DOHH2 (cell line): ENCODE results near the gene SHROOM3.
A peak's percentile ranks its signal among the peaks of the same experiment; 100 is the strongest.

ENCODE experiments used
- H3F3A ChIP-seq: fragments of 200-600 bp; sonication (generic), shearing (Covaris generic); 2 replicates; pipeline ENCODE4 v1.6.0; 2016; ENCODE audit warnings: antibody characterized with exemption, mild to moderate bottlenecking; ENCODE audit not compliant: control insufficient read depth, insufficient read depth
- H3K27ac ChIP-seq: fragments of 200-600 bp; sonication (generic); 2 replicates; pipeline ENCODE4 v1.5.1; 2014; ENCODE audit warnings: low read depth, mild to moderate bottlenecking, low read length, moderate library complexity
- H3K27me3 ChIP-seq: fragments of 200-600 bp; sonication (generic); 2 replicates; pipeline ENCODE4 v1.6.1; 2014; ENCODE audit warnings: mild to moderate bottlenecking, low read length, mixed read lengths; ENCODE audit not compliant: control insufficient read depth
- H3K36me3 ChIP-seq: fragments of 200-600 bp; sonication (generic); 2 replicates; pipeline ENCODE4 v1.6.1; 2014; ENCODE audit warnings: mild to moderate bottlenecking, low read length, moderate library complexity, mixed read lengths; ENCODE audit not compliant: control insufficient read depth
- H3K4me1 ChIP-seq: fragments of 200-600 bp; sonication (generic); 2 replicates; pipeline ENCODE4 v1.6.1; 2014; ENCODE audit warnings: mild to moderate bottlenecking, low read length, mixed read lengths; ENCODE audit not compliant: control insufficient read depth
- H3K4me2 ChIP-seq: fragments of 200-600 bp; sonication (generic); 2 replicates; pipeline ENCODE4 v1.6.0; 2014; ENCODE audit warnings: mild to moderate bottlenecking, low read length, moderate library complexity
- H3K4me3 ChIP-seq: fragments of 200-600 bp; sonication (generic); 2 replicates; pipeline ENCODE4 v1.5.1; 2014; ENCODE audit warnings: mild to moderate bottlenecking, low read length, mixed read lengths
- H3K79me2 ChIP-seq: fragments of 200-600 bp; sonication (generic); 2 replicates; pipeline ENCODE4 v1.6.1; 2014; ENCODE audit warnings: mild to moderate bottlenecking, low read length, mixed read lengths; ENCODE audit not compliant: control insufficient read depth
- H3K9me2 ChIP-seq: fragments of 200-600 bp; sonication (generic); replicated peaks from 2 replicates; pipeline ENCODE4 v1.6.1; 2014; ENCODE audit warnings: mild to moderate bottlenecking, low read length, mixed read lengths; ENCODE audit not compliant: control insufficient read depth
- H3K9me3 ChIP-seq: fragments of 200-600 bp; sonication (generic); 2 replicates; pipeline ENCODE4 v1.6.1; 2014; ENCODE audit warnings: antibody characterized with exemption, low read length, mixed read lengths; ENCODE audit not compliant: control insufficient read depth, insufficient read depth
- H4K20me1 ChIP-seq: fragments of 200-600 bp; sonication (generic); 2 replicates; pipeline ENCODE4 v1.6.0; 2014; ENCODE audit warnings: low read depth, mild to moderate bottlenecking, antibody characterized with exemption, low read length, moderate library complexity; ENCODE audit not compliant: control insufficient read depth, insufficient read depth
- EZH2phosphoT487 ChIP-seq: fragments of 200-600 bp; sonication (generic); IDR thresholded peaks from 2 replicates; pipeline ENCODE4 v1.6.1; 2017; ENCODE audit warnings: borderline replicate concordance, mild to moderate bottlenecking, antibody characterized with exemption, low read length, moderate library complexity, mixed read lengths
- TF ChIP-seq, protein P1 (sequence below): fragments of 200-600 bp; sonication (generic); IDR thresholded peaks from one replicate; pipeline ENCODE4 v1.5.1; 2014; ENCODE audit warnings: antibody characterized with exemption, mild to moderate bottlenecking, low read depth, low read length; ENCODE audit not compliant: poor library complexity, severe bottlenecking

The SHROOM3 gene

GRCh38 chr4:76626686-76627465 is 191.8 kb downstream of the SHROOM3 start:
- Histone ChIP-seq H3K79me2 (no peaks in the 10 kb centered on the region), H3K9me2 (no peaks in the 10 kb centered on the region), H3K4me3 (no peak overlapping the region), H3K36me3 (no peaks in the 10 kb centered on the region), H3F3A (no peaks in the 10 kb centered on the region), H3K4me2 (no peak overlapping the region), H4K20me1 (no peaks in the 10 kb centered on the region), H3K27ac (no peak overlapping the region), H3K4me1 (no peaks in the 10 kb centered on the region), H3K27me3 (0 out of 2 replicates have a peak, but pooled peaks cover 3% of the 10 kb centered on the region), H3K9me3 (no peaks in the 10 kb centered on the region)
- no peak for TF ChIP-seq EZH2phosphoT487
- TF ChIP-seq, protein P1, sequence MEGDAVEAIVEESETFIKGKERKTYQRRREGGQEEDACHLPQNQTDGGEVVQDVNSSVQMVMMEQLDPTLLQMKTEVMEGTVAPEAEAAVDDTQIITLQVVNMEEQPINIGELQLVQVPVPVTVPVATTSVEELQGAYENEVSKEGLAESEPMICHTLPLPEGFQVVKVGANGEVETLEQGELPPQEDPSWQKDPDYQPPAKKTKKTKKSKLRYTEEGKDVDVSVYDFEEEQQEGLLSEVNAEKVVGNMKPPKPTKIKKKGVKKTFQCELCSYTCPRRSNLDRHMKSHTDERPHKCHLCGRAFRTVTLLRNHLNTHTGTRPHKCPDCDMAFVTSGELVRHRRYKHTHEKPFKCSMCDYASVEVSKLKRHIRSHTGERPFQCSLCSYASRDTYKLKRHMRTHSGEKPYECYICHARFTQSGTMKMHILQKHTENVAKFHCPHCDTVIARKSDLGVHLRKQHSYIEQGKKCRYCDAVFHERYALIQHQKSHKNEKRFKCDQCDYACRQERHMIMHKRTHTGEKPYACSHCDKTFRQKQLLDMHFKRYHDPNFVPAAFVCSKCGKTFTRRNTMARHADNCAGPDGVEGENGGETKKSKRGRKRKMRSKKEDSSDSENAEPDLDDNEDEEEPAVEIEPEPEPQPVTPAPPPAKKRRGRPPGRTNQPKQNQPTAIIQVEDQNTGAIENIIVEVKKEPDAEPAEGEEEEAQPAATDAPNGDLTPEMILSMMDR: peak; percentile 34

DNA sequence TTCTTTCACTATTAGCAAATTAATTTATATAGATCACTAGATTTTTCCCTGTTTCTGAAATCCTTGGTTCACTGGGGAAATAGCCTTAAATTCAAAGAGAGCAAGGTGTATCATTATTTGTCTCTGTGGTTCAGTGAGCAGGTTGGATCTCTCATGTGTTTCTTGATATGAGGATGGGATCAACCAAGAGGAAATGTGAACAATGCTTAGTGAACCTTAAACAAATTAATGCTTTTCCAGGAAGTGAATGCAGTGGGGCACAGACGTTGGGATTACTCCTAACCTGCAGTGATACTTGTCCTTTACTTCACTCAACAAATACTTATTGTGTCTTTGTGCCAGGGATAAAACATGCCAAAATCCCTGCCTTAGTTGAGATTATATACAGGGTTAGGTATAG is 193.2 kb downstream of the SHROOM3 start:
- no peaks in the 10 kb centered on the region for H3K79me2 ChIP-seq
- no peaks in the 10 kb centered on the region for H3K4me1 ChIP-seq
- TF ChIP-seq, protein P1: no peak
- TF ChIP-seq EZH2phosphoT487: no peak
- 0 out of 2 replicates have a peak, but pooled peaks cover 3% of the 10 kb centered on the region for H3K27me3 ChIP-seq
- no peaks in the 10 kb centered on the region for H4K20me1 ChIP-seq
- no peak overlapping the region for H3K27ac ChIP-seq
- H3K36me3 ChIP-seq: no peaks in the 10 kb centered on the region
- H3K4me2 ChIP-seq: no peak overlapping the region
- no peak overlapping the region for H3K4me3 ChIP-seq
- H3K9me2 ChIP-seq: no peaks in the 10 kb centered on the region
- no peaks in the 10 kb centered on the region for H3K9me3 ChIP-seq
- H3F3A ChIP-seq: no peaks in the 10 kb centered on the region

- Histone ChIP-seq H3K9me2 (no peaks in the 10 kb centered on the region), H4K20me1 (no peaks in the 10 kb centered on the region), H3K27ac (no peak overlapping the region), H3F3A (no peaks in the 10 kb centered on the region), H3K4me2 (no peak overlapping the region), H3K36me3 (no peaks in the 10 kb centered on the region), H3K4me1 (no peaks in the 10 kb centered on the region), H3K4me3 (no peak overlapping the region), H3K79me2 (no peaks in the 10 kb centered on the region), H3K27me3 (0 out of 2 replicates have a peak, but pooled peaks cover 3% of the 10 kb centered on the region), H3K9me3 (no peaks in the 10 kb centered on the region)
- TF ChIP-seq EZH2phosphoT487: no peak
Observed at GRCh38 chr4:76630741-76631140, 195.7 kb downstream of the SHROOM3 start.

DNA sequence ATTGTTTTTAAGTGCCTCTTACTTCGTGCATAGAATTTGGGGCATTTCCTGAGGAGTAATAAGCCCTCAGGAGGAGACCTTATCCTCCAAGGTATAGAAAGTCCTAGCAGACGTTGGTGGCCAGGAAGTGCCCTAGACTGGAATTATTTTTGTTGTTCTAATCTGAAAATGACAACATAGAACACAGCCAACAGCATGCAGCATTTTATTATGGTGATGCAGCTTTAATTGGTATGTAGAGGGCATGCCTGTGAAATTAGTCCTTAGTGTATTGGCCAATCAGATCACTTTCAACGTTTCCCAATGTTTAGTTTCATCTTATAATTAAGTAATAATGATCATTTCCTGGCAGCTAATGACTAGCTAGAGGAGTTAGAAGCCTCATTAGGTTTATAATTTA is 199.2 kb downstream of the SHROOM3 start:
- H3K36me3 ChIP-seq: no peaks in the 10 kb centered on the region
- H3K79me2 ChIP-seq: no peaks in the 10 kb centered on the region
- H3K4me2 ChIP-seq: no peak overlapping the region
- no peak overlapping the region for H3K27ac ChIP-seq
- no peaks in the 10 kb centered on the region for H3K9me3 ChIP-seq
- no peak overlapping the region for H3K4me3 ChIP-seq
- no peaks in the 10 kb centered on the region for H3K4me1 ChIP-seq
- no peaks in the 10 kb centered on the region for H3K9me2 ChIP-seq
- peaks cover 6% of the 10 kb centered on the region; the same call in 1 of the 2 replicates for H3K27me3 ChIP-seq
- H4K20me1 ChIP-seq: no peaks in the 10 kb centered on the region
- TF ChIP-seq, protein P1: no peak
- no peak for TF ChIP-seq EZH2phosphoT487
- no peaks in the 10 kb centered on the region for H3F3A ChIP-seq
